ENCODE data around the gene DOCK10.

The DOCK10 gene

DNA sequence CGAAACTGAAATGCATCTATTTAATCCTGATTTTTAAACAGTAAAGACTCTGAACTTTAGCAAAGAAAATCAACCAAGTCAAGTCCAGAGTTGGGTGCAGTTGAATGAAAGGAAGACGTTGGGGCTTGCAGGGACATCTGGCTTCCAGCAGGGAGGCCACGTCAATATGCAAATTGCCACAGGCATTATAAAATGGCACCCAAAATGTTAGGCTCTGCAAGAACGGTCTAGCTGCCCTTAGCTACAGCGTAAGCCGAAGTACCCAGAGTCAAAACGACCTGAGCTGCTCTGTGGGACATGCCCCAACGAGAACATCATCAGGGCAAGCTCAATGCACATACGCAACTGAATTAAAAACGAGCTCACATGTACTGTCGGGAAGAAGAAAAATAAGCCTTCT lies 30.7 kb downstream of the DOCK10 start:
- DNase-seq (ENCODE audit: low read depth): no peak

GRCh38 chr2:225010804-225011203 lies 31.5 kb downstream of the DOCK10 start:
- DNase-seq (ENCODE audit: low read depth): no peak

DNA sequence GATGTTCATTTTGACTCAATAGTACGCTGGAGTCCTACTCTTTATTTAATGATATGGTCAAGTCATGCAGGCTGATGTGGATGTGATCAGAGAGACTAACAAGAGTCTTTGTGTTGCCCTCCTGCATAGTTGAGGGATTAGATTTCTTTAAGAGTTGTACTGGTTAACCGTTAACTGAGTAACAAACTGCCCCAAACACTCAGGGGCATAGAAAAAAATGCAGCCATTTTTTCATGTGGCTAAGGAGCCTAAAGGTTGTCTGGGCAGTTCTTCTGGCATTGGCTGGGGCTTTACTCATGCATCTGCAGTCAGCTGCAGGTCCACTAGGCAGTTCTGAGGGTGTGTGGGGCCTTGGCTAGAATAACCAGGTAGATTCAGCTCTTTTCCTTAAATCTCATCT lies 32.5 kb downstream of the DOCK10 start:
- no peak for DNase-seq (ENCODE audit: low read depth)

GRCh38 chr2:225008935-225009334 lies 33.3 kb downstream of the DOCK10 start:
- no peak for DNase-seq (ENCODE audit: low read depth)

DNA sequence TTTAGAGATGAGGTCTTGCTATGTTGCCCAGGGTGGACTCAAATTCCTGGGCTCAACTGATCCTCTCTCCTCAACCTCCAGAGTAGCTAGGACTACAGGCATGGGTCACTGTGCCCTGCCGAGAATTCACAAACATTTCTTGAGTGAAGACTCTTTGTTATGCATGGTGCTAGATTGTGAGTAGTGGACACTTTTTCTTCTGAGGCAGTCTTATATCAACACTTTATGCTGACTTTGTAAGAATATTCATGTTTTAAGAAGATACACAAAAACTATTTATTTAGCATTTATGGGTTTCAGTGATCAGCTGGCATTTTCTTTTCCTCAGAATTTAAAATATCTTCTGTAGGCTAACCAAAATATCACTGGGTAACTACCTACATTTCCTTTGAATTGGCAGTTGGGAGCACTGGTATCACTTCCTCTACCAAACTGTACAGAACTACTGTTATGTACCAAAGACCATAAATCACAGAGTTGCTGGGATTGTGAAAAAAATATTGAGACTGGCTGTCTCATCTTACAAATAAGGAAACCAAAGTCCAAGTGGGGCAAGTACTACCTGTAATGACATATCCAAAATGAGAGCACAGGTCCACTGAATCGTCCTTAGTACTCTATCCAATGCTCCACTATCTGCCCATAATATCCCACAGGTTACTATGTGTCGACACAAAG lies 34.0 kb downstream of the DOCK10 start:
- DNase-seq (ENCODE audit: low read depth): no peak

GRCh38 chr2:225006730-225007129 lies 35.5 kb downstream of the DOCK10 start:
- no peak for DNase-seq (ENCODE audit: low read depth)

GRCh38 chr2:225004597-225004996 lies 37.7 kb downstream of the DOCK10 start:
- DNase-seq (ENCODE audit: low read depth): no peak

GRCh38 chr2:225002656-225003045 lies 39.6 kb downstream of the DOCK10 start:
- no peak for DNase-seq (ENCODE audit: low read depth)

DNA sequence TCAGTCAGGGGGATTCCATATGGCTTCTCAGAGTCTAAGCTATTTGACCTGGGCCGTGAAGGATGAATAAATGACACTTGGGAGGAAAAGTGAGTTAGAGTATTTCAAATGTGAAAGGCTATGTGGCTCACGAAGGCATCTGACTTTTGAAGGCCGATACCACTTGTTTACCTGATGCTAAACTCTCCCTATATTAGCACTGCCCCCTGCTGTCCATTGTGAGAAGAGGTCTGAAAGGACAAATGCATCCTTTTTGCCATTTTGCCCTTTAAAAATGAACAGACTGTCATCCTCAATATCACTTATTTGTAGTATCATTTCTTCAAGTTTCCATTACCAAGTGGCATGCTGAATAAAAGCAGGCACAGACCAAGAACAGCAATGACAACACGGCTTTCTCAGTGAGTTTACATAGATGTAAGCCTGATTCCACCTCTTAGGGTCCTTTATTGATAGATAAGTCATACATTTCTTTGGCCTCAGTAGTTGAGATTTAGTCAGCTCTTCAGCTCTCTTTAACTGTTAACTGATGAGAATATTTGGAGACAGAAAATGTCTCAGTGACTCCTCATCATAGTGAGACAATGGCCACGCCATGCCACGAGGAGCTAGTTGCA lies 40.1 kb downstream of the DOCK10 start:
- peak; percentile 9 for DNase-seq (ENCODE audit: low read depth)

DNA sequence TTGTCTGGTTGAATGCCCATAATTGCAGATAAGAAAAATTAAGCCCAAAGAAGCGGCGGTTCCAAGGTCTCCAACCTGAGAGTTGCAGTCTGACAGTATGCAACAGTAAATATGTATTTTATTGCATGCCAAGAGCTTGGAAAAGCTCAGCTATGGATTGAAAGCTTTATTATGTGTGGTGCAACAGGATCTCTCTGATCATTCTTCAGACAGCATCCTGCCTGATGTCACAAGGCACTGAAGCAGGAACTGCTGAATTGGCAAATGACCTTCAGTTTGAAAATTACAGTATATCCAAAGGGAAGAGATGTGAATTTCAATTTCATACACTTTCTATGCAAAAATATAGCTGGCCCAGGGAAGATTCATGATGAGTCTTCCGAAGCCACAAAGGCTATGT lies 42.5 kb downstream of the DOCK10 start:
- no peak for DNase-seq (ENCODE audit: low read depth)

- no peak for DNase-seq (ENCODE audit: low read depth)
These were observed 42.9 kb downstream of the DOCK10 start for GRCh38 chr2:224999321-224999720.

DNA sequence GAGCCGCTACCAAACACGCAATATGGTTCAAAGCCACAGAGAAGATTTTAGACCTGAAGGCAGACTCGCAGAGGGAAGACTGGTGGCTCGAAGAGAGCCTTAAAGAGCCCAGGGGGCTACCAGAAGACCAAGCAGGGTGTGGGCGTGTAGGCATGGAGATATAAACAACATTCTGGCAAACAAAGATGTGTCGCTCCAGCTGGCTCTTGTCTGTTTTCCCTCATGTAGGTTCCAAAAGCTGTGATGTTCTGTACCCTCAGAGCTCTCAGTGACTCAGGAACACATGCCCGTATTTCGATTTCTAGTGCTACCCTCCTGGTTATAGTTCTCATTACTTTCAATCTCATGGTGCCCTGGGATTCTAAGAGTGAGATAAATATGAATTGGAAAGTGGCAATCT lies 44.5 kb downstream of the DOCK10 start:
- DNase-seq (ENCODE audit: low read depth): no peak

DNA sequence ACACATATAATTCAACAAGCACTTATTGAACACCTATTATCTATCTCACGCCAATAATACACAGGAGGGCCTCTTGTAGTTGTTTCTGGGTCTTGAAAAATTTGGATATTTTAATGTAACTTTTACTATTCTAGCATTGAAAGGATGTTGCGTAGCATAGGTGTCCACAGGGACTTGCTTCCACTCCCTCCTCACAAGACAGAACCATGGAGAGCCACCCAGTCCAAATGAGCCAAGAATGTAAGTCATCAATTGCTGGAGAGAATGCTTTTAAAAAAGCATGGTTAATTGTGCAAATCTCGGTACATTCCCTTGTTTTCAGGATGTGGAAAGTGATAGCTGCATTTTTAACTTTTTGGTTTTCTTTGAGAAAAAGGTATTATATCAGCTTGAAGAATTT lies 46.8 kb downstream of the DOCK10 start:
- DNase-seq (ENCODE audit: low read depth): no peak

GRCh38 chr2:224994242-224994823 lies 47.9 kb downstream of the DOCK10 start:
- DNase-seq (ENCODE audit: low read depth): no peak

- DNase-seq (ENCODE audit: low read depth): no peak
These were observed 51.6 kb downstream of the DOCK10 start for GRCh38 chr2:224990710-224991109.

DNA sequence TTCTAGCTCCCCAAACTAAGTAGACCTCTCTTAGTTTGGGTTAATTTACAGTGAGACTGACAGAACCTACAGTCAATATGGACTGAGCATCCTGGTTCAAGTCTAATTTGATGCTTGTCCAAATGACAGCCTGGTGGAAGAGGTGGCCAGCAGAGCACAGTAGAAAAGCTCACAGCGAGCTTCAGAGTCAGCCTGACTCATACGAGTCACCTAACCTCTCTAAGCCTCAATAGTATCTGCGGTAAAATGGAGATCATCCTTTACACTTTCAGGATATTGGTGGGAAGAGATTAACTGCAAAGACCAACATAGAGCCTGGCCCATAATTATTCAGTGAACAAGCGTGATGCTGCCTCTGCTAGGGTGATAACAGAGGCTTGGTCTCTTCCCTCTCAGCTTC lies 54.5 kb downstream of the DOCK10 start:
- DNase-seq (ENCODE audit: low read depth): no peak

DNA sequence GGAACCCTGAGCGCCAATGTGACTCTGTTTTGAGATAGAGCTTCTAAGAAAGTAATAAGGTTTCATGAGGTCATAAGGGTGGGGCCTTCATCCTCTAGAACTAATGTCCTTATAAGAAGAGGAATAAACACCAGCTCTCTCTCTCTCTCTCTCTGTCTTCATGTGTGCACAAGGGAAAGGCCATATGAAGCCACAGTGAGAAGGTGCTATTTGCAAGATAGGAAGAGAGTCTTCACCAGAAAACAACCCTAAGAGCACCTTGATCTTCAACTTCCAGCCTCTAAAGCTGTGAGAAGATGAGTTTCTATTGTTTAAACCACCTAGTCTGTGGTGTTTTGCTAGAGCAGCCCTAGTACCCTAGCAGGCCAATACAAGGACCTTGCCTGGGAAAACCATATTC lies 55.8 kb downstream of the DOCK10 start:
- DNase-seq (ENCODE audit: low read depth): no peak

DNA sequence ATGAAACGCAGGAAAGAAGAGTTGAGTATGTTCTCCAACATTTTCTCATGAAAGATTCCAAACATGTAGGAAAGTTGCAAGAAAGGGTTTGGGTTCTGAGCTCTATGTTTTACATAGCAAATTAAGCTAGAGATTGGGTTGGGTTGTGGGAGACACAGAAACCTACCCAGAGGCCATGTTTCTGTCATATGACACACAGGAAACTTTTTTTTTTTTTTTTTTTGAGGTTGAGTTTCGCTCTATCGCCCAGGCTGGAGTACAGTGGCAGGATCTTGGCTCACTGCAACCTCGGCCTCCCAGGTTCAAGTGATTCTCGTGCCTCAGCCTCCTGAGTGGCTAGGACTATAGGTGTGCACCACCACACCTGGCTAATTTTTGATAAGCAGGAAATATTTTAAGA lies 57.6 kb downstream of the DOCK10 start:
- DNase-seq (ENCODE audit: low read depth): no peak

- no peak for DNase-seq (ENCODE audit: low read depth)
These were observed 58.3 kb downstream of the DOCK10 start for GRCh38 chr2:224983712-224984554.

GRCh38 chr2:224982910-224983711 lies 59.2 kb downstream of the DOCK10 start:
- no peak for DNase-seq (ENCODE audit: low read depth)

- no peak for DNase-seq (ENCODE audit: low read depth)
These were observed 60.0 kb downstream of the DOCK10 start for GRCh38 chr2:224982226-224982625.
